CD14-positive monocyte (primary cell): ENCODE data around the gene LEKR1. TPM values are rescaled to one million over a fixed set of nuclear protein-coding genes. Genes with fewer than 3 reads are reported as not detected.

Source experiments
- DNase-seq, 3 donors: peaks; one replicate each; pipeline ENCODE4 v3.0.0-alpha.2; 2011 to 2022
- H2AFZ ChIP-seq: 2 replicates; pipeline ENCODE4 v1.6.0; 2012; ENCODE audit warnings: mild to moderate bottlenecking, low read depth, low read length, inconsistent platforms; ENCODE audit not compliant: insufficient read depth, poor library complexity, severe bottlenecking
- H3K27ac ChIP-seq, 2 donors: 1 replicate in 1 of 2; 2 replicates in 1 of 2; pipeline ENCODE4 v1.5.1; 2012 to 2013; ENCODE audit warnings: low read length in 2 of 2, control low read depth in 1 of 2, inconsistent platforms in 1 of 2, low read depth in 1 of 2, mild to moderate bottlenecking in 1 of 2
- H3K27me3 ChIP-seq, 2 donors: one replicate each; pipeline versions ENCODE4 v1.6.0 to v1.6.1; 2011 to 2013; ENCODE audit warnings: low read length in 2 of 2; ENCODE audit not compliant: control insufficient read depth in 2 of 2, insufficient read depth in 2 of 2
- H3K36me3 ChIP-seq, 2 donors: replicated peaks in 1 of 2; 1 replicate in 1 of 2; 2 replicates in 1 of 2; pipeline versions ENCODE4 v1.5.1 to v1.6.1; 2012 to 2013; ENCODE audit warnings: low read length in 2 of 2, control low read depth in 1 of 2, inconsistent platforms in 1 of 2, mild to moderate bottlenecking in 1 of 2; ENCODE audit not compliant: insufficient read depth in 2 of 2, control insufficient read depth in 1 of 2
- H3K4me1 ChIP-seq, 2 donors: 1 replicate in 1 of 2; 2 replicates in 1 of 2; pipeline versions ENCODE4 v1.5.1 to v1.6.1; 2012 to 2013; ENCODE audit warnings: low read length in 2 of 2, control low read depth in 1 of 2, inconsistent platforms in 1 of 2, mild to moderate bottlenecking in 1 of 2, moderate library complexity in 1 of 2; ENCODE audit not compliant: insufficient read depth in 2 of 2, control insufficient read depth in 1 of 2
- H3K4me2 ChIP-seq: replicated peaks from 2 replicates; pipeline ENCODE3; 2012; ENCODE audit warnings: low read length, moderate library complexity, mild to moderate bottlenecking; ENCODE audit not compliant: poor library complexity, severe bottlenecking; ENCODE audit errors: extremely low read depth
- H3K4me3 ChIP-seq, 3 experiments: fragments of 200-600 bp in 1 of 3; sonication (generic) in 1 of 3; replicated peaks in 1 of 3; 1 replicate in 2 of 3; 2 replicates in 1 of 3; pipeline ENCODE4 v1.5.1; 2011 to 2013; ENCODE audit warnings: low read length in 3 of 3, mild to moderate bottlenecking in 3 of 3, control low read depth in 2 of 3, low read depth in 2 of 3, inconsistent platforms in 1 of 3, moderate library complexity in 1 of 3
- H3K79me2 ChIP-seq: 2 replicates; pipeline ENCODE4 v1.6.0; 2012; ENCODE audit warnings: mild to moderate bottlenecking, control low read depth, inconsistent platforms, low read length, moderate library complexity; ENCODE audit not compliant: insufficient read depth
- H3K9ac ChIP-seq: 2 replicates; pipeline ENCODE4 v1.6.0; 2017; ENCODE audit warnings: low read length, mild to moderate bottlenecking; ENCODE audit not compliant: insufficient read depth, poor library complexity, severe bottlenecking
- H3K9me3 ChIP-seq, 2 donors: replicated peaks in 1 of 2; 1 replicate in 1 of 2; 2 replicates in 1 of 2; pipeline versions ENCODE4 v1.5.1 to v1.6.1; 2012 to 2013; ENCODE audit warnings: low read length in 2 of 2, control low read depth in 1 of 2; ENCODE audit not compliant: control insufficient read depth in 1 of 2, insufficient read depth in 1 of 2
- H4K20me1 ChIP-seq: 2 replicates; pipeline ENCODE4 v1.6.0; 2012; ENCODE audit warnings: mild to moderate bottlenecking, low read length, control low read depth, moderate library complexity; ENCODE audit not compliant: insufficient read depth
- H3K27ac Mint-ChIP-seq, 7 donors: one replicate each; pipeline ENCODE4 v1.8.0; 2020; ENCODE audit warnings: mild to moderate bottlenecking in 7 of 7, mixed read lengths in 7 of 7, moderate library complexity in 6 of 7, inconsistent platforms in 2 of 7
- H3K27me3 Mint-ChIP-seq, 3 donors: one replicate each; pipeline ENCODE4 v1.8.0; 2021 to 2022; ENCODE audit warnings: low read depth in 3 of 3, mild to moderate bottlenecking in 3 of 3, mixed read lengths in 3 of 3, moderate library complexity in 3 of 3, inconsistent platforms in 1 of 3
- H3K36me3 Mint-ChIP-seq, 2 donors: one replicate each; pipeline ENCODE4 v1.8.0; 2020; ENCODE audit warnings: mixed read lengths in 2 of 2, inconsistent platforms in 1 of 2, mild to moderate bottlenecking in 1 of 2
- H3K4me1 Mint-ChIP-seq: one replicate; pipeline ENCODE4 v1.8.0; 2020; ENCODE audit warnings: mild to moderate bottlenecking, mixed read lengths
- H3K4me3 Mint-ChIP-seq, 2 donors: one replicate each; pipeline ENCODE4 v1.8.0; 2020; ENCODE audit warnings: mild to moderate bottlenecking in 2 of 2, mixed read lengths in 2 of 2, moderate library complexity in 1 of 2
- H3K9me3 Mint-ChIP-seq, 7 donors: one replicate each; pipeline ENCODE4 v1.8.0; 2020 to 2022; ENCODE audit warnings: mixed read lengths in 7 of 7, mild to moderate bottlenecking in 6 of 7, moderate library complexity in 6 of 7, inconsistent platforms in 2 of 7
- CTCF ChIP-seq: fragments of 200-600 bp; IDR thresholded peaks from one replicate; pipeline ENCODE4 v1.8.0; 2022; ENCODE audit warnings: antibody characterized with exemption, mild to moderate bottlenecking
- WGBS: methylation state at CpG from one replicate; pipeline ENCODE4 v1.1.5; 2013; ENCODE audit warnings: missing lambda C conversion rate; ENCODE audit not compliant: insufficient coverage; 5-methylcytosine and 5-hydroxymethylcytosine counted together
- intact Hi-C, 2 donors: fragments of 100-400 bp; cut with micrococcal nuclease; formaldehyde crosslinking; loops; one replicate each; pipeline versions ENCODE4 v1.15.0 to v1.15.1; 2023
- polyA plus RNA-seq, 3 donors: library from polyadenylated mRNA; depleted of rRNA in 1 of 3; unstranded in 2 of 3; stranded (reverse) in 1 of 3; fragments of 300-500 nt in 2 of 3; fragments of >200 nt in 1 of 3; fragmentation: Illumina TruSeq in 2 of 3; gene quantifications; 1 replicate in 2 of 3; 2 replicates in 1 of 3; pipeline ENCODE4 v1.2.3, GENCODE V29; 2012 to 2021

LEKR1 gene
- polyA plus RNA-seq, 3 donors, result 0.51 to 0.80 TPM; not detected in 1

DNA sequence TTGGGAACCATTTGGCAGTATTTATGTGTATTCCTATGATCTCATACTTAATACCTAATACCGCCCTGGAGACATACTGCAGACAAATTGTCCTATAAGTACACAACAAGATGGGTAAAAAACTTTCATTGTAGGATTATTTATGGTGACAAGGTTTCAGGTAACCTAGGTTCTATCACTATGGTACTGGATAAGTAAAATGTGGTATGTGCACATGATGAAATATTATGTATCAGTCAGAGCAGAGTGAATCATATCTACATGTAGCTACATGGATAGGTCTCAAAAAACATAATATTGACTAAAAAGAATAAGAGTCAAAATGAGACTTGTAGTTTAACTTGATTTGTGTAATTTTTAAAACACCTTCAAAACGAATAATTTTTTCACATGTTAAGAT is 147.8 kb downstream of the LEKR1 start:
- no peaks in the 10 kb centered on the region for H3K27me3 ChIP-seq
- no peaks in the 10 kb centered on the region for H3K79me2 ChIP-seq
- Mint-ChIP-seq H3K27me3 (peaks cover 0 to 2% (median 0%) of the 10 kb centered on the region in 3 donors), H3K4me1 (no peaks in the 10 kb centered on the region), H3K27ac (no peak overlapping the region), H3K9me3 (peaks cover 0 to 4% (median 0%) of the 10 kb centered on the region in 7 donors), H3K4me3 (no peak overlapping the region), H3K36me3 (no peaks in the 10 kb centered on the region)
- no peak overlapping the region for H3K4me3 ChIP-seq
- no peaks in the 10 kb centered on the region for H4K20me1 ChIP-seq
- no peaks in the 10 kb centered on the region for H3K9me3 ChIP-seq
- intact Hi-C loops, result no loop called here
- no peaks in the 10 kb centered on the region for H3K36me3 ChIP-seq
- TF ChIP-seq CTCF, result no peak
- H3K4me2 ChIP-seq, result no peak overlapping the region
- H3K27ac ChIP-seq, result no peak overlapping the region
- no peak for DNase-seq
- no CpG with 5 or more reads among the region's 2 CpGs for WGBS
- no peak overlapping the region for H3K9ac ChIP-seq
- no peak overlapping the region for H2AFZ ChIP-seq
- no peaks in the 10 kb centered on the region for H3K4me1 ChIP-seq

GRCh38 chr3:156974931-156975330 is 148.8 kb downstream of the LEKR1 start:
- H3K9ac ChIP-seq, result no peak overlapping the region
- Mint-ChIP-seq H3K27ac (no peak overlapping the region), H3K36me3 (no peaks in the 10 kb centered on the region), H3K27me3 (peaks cover 0 to 2% (median 0%) of the 10 kb centered on the region in 3 donors), H3K9me3 (peaks cover 0 to 4% (median 0%) of the 10 kb centered on the region in 7 donors), H3K4me1 (no peaks in the 10 kb centered on the region), H3K4me3 (no peak overlapping the region)
- no peak for DNase-seq
- no peaks in the 10 kb centered on the region for H3K79me2 ChIP-seq
- no peaks in the 10 kb centered on the region for H4K20me1 ChIP-seq
- no peak overlapping the region for H3K27ac ChIP-seq
- no peaks in the 10 kb centered on the region for H3K4me1 ChIP-seq
- H2AFZ ChIP-seq, result no peak overlapping the region
- H3K36me3 ChIP-seq, result no peaks in the 10 kb centered on the region
- intact Hi-C loops, result no loop called here
- H3K4me2 ChIP-seq, result no peak overlapping the region
- no CpG with 5 or more reads among the region's 1 CpG for WGBS
- TF ChIP-seq CTCF, result no peak
- no peaks in the 10 kb centered on the region for H3K27me3 ChIP-seq
- no peak overlapping the region for H3K4me3 ChIP-seq
- no peaks in the 10 kb centered on the region for H3K9me3 ChIP-seq
